Measurements from ENCODE around the gene SIGLEC1. TPM values are rescaled to one million over a fixed set of nuclear protein-coding genes. Genes with fewer than 3 reads are reported as not detected.

Gene SIGLEC1
- total and polyA plus RNA-seq, 2 donors (not counting 3 experiments of a cell fraction or from before 2014, with no cell fraction given), result not detected

- Histone ChIP-seq H3K9me1 (replicated peaks; ENCODE audit: control insufficient read depth, extremely low read depth, insufficient read depth, low read length) (no peaks in the 10 kb centered on the region), H3K9me3 (replicated peaks; ENCODE audit: control insufficient read depth, insufficient read depth, low read length) (no peaks in the 10 kb centered on the region), H3K79me2 (ENCODE audit: control insufficient read depth, insufficient read depth, low read length) (no peaks in the 10 kb centered on the region), H3K9ac (replicated peaks; ENCODE audit: extremely low read depth, insufficient read depth, low read length) (no peak within 1 kb of the TSS), H3K4me2 (ENCODE audit: insufficient read depth, low read length) (no peak within 1 kb of the TSS), H3K4me3 (replicated peaks in 1 of 3; ENCODE audit: insufficient read depth in 1 of 3, low read depth in 1 of 3, low read length in 3 of 3) (no peak within 1 kb of the TSS), H2AFZ (ENCODE audit: low read depth, low read length) (no peak within 1 kb of the TSS), H4K20me1 (replicated peaks; ENCODE audit: control insufficient read depth, extremely low read depth, insufficient read depth, low read length) (no peaks in the 10 kb centered on the region), H3K27ac (ENCODE audit: insufficient read depth, low read depth, low read length) (no peak within 1 kb of the TSS), H3K27me3 (ENCODE audit: control insufficient read depth in 2 of 2, insufficient read depth in 2 of 2, low read length in 2 of 2) (peaks cover 28 to 44% of the 10 kb centered on the region in 2 experiments), H3K36me3 (ENCODE audit: control insufficient read depth in 2 of 2, extremely low read depth in 1 of 2, insufficient read depth in 2 of 2, low read length in 2 of 2) (no peaks in the 10 kb centered on the region), H3K4me1 (ENCODE audit: control insufficient read depth, extremely low read depth, insufficient read depth, low read length) (no peaks in the 10 kb centered on the region)
- no peak for TF ChIP-seq JUN (IDR thresholded peaks at IDR 0.05; ENCODE audit: borderline replicate concordance, insufficient read depth, insufficient read length, low read depth)
- TF ChIP-seq EZH2 (IDR thresholded peaks at IDR 0.05; ENCODE audit: borderline replicate concordance, low read depth, low read length, severe bottlenecking), result no peak
- TF ChIP-seq, protein P1, sequence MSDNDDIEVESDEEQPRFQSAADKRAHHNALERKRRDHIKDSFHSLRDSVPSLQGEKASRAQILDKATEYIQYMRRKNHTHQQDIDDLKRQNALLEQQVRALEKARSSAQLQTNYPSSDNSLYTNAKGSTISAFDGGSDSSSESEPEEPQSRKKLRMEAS (IDR thresholded peaks at IDR 0.05; ENCODE audit: insufficient read depth, insufficient read length), result no peak
- TF ChIP-seq, protein P2, sequence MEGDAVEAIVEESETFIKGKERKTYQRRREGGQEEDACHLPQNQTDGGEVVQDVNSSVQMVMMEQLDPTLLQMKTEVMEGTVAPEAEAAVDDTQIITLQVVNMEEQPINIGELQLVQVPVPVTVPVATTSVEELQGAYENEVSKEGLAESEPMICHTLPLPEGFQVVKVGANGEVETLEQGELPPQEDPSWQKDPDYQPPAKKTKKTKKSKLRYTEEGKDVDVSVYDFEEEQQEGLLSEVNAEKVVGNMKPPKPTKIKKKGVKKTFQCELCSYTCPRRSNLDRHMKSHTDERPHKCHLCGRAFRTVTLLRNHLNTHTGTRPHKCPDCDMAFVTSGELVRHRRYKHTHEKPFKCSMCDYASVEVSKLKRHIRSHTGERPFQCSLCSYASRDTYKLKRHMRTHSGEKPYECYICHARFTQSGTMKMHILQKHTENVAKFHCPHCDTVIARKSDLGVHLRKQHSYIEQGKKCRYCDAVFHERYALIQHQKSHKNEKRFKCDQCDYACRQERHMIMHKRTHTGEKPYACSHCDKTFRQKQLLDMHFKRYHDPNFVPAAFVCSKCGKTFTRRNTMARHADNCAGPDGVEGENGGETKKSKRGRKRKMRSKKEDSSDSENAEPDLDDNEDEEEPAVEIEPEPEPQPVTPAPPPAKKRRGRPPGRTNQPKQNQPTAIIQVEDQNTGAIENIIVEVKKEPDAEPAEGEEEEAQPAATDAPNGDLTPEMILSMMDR (IDR thresholded peaks at IDR 0.05; ENCODE audit: extremely low read depth in 1 of 2, insufficient read depth in 1 of 2, low read depth in 1 of 2, low read length in 2 of 2), result no peak
- TF ChIP-seq MYC (IDR thresholded peaks at IDR 0.05; ENCODE audit: low read depth, low read length), result no peak
- no peak for TF ChIP-seq GATA2 (IDR thresholded peaks at IDR 0.05; ENCODE audit: insufficient read depth, insufficient read length, low read depth, low read length)
- TF ChIP-seq POLR2A (IDR thresholded peaks at IDR 0.05; ENCODE audit: low read depth, low read length), result no peak
- no peak for TF ChIP-seq FOS (IDR thresholded peaks at IDR 0.05; ENCODE audit: borderline replicate concordance, insufficient read depth, low read length)
- TF ChIP-seq POLR2AphosphoS5 (IDR thresholded peaks at IDR 0.05; ENCODE audit: insufficient read depth, low read depth, low read length), result no peak
- no peak for FAIRE-seq
- intact Hi-C loops (cut with micrococcal nuclease), result no loop called here
- DNase-seq (ENCODE audit: low read depth, low spot score), result no peak
- POLR2A ChIA-PET, result no interaction called here
- CTCF ChIA-PET, result interaction anchor here (0.7 kb wide), 1 partner anchor 14 kb away, joined by 3 read pairs; no protein-coding TSS in a partner anchor
- no TSS peak for BruUV-seq (replicated peaks)
- dilution Hi-C loops (cut with MboI; ENCODE audit: extremely low pct_ligation_motif_present, low sequenced_read_pairs), result no loop called here
Measured at GRCh38 chr20:3663031-3663701, 49.2 kb downstream of the SIGLEC1 start, which contains the start of gene GFRA4. Gene GFRA4 (minus strand): TSS chr20:3663399. CDS start chr20:3663399, 0 bp downstream.

Other genes with a start within 250 kb of the SIGLEC1 start
- gene ATRN, start 241.6 kb downstream of the SIGLEC1 start, total RNA-seq, result 33.1 and 35.1 TPM in 2 replicates
- 31.5 and 32.3 TPM in 2 replicates for gene ATRN, start 241.6 kb downstream of the SIGLEC1 start, polyA plus RNA-seq
- gene GFRA4, start 49.2 kb downstream of the SIGLEC1 start, total RNA-seq, result not detected in 2 replicates
- gene GFRA4, start 49.2 kb downstream of the SIGLEC1 start, polyA plus RNA-seq, result not detected in 2 replicates
- 0.18 TPM in 1 of 2 replicates, not detected in the other for gene ADAM33, start 30.6 kb downstream of the SIGLEC1 start, total RNA-seq
- 0.06 TPM in 2 replicates for gene ADAM33, start 30.6 kb downstream of the SIGLEC1 start, polyA plus RNA-seq
- gene HSPA12B, start 20.1 kb upstream of the SIGLEC1 start, total RNA-seq, result 3.4 and 6.6 TPM in 2 replicates
- 3.6 and 3.7 TPM in 2 replicates for gene HSPA12B, start 20.1 kb upstream of the SIGLEC1 start, polyA plus RNA-seq
- gene ADISSP, start 55.2 kb upstream of the SIGLEC1 start, total RNA-seq, result 55.0 and 55.8 TPM in 2 replicates
- gene ADISSP, start 55.2 kb upstream of the SIGLEC1 start, polyA plus RNA-seq, result 67.5 and 77.3 TPM in 2 replicates
- gene SPEF1, start 68.8 kb upstream of the SIGLEC1 start, total RNA-seq, result 0.32 and 0.44 TPM in 2 replicates
- 0.07 and 0.10 TPM in 2 replicates for gene SPEF1, start 68.8 kb upstream of the SIGLEC1 start, polyA plus RNA-seq
- 82.2 and 90.3 TPM in 2 replicates for gene CENPB, start 74.1 kb upstream of the SIGLEC1 start, total RNA-seq
- gene CENPB, start 74.1 kb upstream of the SIGLEC1 start, polyA plus RNA-seq, result 30.4 and 35.7 TPM in 2 replicates
- 62.2 and 76.5 TPM in 2 replicates for gene CDC25B, start 83.7 kb upstream of the SIGLEC1 start, total RNA-seq
- 45.3 and 46.7 TPM in 2 replicates for gene CDC25B, start 83.7 kb upstream of the SIGLEC1 start, polyA plus RNA-seq
- 19.2 and 22.0 TPM in 2 replicates for gene AP5S1, start 107.9 kb upstream of the SIGLEC1 start, total RNA-seq
- 15.7 and 20.1 TPM in 2 replicates for gene AP5S1, start 107.9 kb upstream of the SIGLEC1 start, polyA plus RNA-seq
- 35.1 and 40.7 TPM in 2 replicates for gene MAVS, start 134.2 kb upstream of the SIGLEC1 start, total RNA-seq
- gene MAVS, start 134.2 kb upstream of the SIGLEC1 start, polyA plus RNA-seq, result 17.9 and 18.8 TPM in 2 replicates
- gene PANK2, start 176.8 kb upstream of the SIGLEC1 start, total RNA-seq, result 54.3 and 55.3 TPM in 2 replicates
- gene PANK2, start 176.8 kb upstream of the SIGLEC1 start, polyA plus RNA-seq, result 18.4 and 18.9 TPM in 2 replicates